Naive thymus-derived CD4-positive, alpha-beta T cell (primary cell): ENCODE data around the gene BAIAP2L2. TPM values are rescaled to one million over a fixed set of nuclear protein-coding genes. Genes with fewer than 3 reads are reported as not detected.
A peak's percentile ranks its signal among the peaks of the same experiment; 100 is the strongest.
"Not testable (repeated sequence)": the region's sequence is repeated elsewhere in the genome, so short reads cannot be mapped to it uniquely, and the experiment has no call there.

Experiments used
- ATAC-seq: fragments of 150-1000 bp; cut with Tn5 transposase; 2 replicates; pipeline ENCODE4 v1.10.0; 2021; ENCODE audit warnings: mild to moderate bottlenecking, moderate library complexity
- CTCF ChIA-PET: fragments of 350-600 bp; sonication (Branson Sonifier 250); formaldehyde crosslinking; loops from one replicate; lab custom pipeline; 2021; ENCODE audit warnings: antibody characterized with exemption; lab: Charles Lee
- POLR2A ChIA-PET: fragments of 350-600 bp; sonication (Branson Sonifier 250); formaldehyde crosslinking; loops from one replicate; lab custom pipeline; 2021; ENCODE audit warnings: antibody characterized with exemption, inconsistent platforms; lab: Charles Lee
- DNase-seq, 9 donors: peaks; one replicate each; pipeline versions ENCODE4 v3.0.0 to v3.0.0-alpha.2; 2020 to 2022; ENCODE audit warnings: mixed read lengths in 1 of 9
- H3K27ac ChIP-seq: one replicate; pipeline ENCODE4 v1.7.0; 2013; ENCODE audit warnings: mild to moderate bottlenecking, low read depth, low read length, moderate library complexity
- H3K27me3 ChIP-seq, 2 donors: one replicate each; pipeline ENCODE4 v1.7.0; 2013; ENCODE audit warnings: low read length in 2 of 2, mild to moderate bottlenecking in 2 of 2, moderate library complexity in 2 of 2; ENCODE audit not compliant: control insufficient read depth in 2 of 2, insufficient read depth in 2 of 2
- H3K36me3 ChIP-seq, 3 experiments: 1 replicate in 2 of 3; 2 replicates in 1 of 3; pipeline ENCODE4 v1.7.0; 2013; ENCODE audit warnings: low read length in 3 of 3, mild to moderate bottlenecking in 3 of 3, moderate library complexity in 1 of 3; ENCODE audit not compliant: insufficient read depth in 3 of 3, control insufficient read depth in 2 of 3
- H3K4me1 ChIP-seq, 2 donors: one replicate each; pipeline ENCODE4 v1.7.0; 2013; ENCODE audit warnings: low read length in 2 of 2, mild to moderate bottlenecking in 2 of 2, moderate library complexity in 1 of 2; ENCODE audit not compliant: control insufficient read depth in 2 of 2, insufficient read depth in 2 of 2
- H3K4me3 ChIP-seq: 2 replicates; pipeline ENCODE4 v1.7.0; 2013; ENCODE audit warnings: mild to moderate bottlenecking, low read length
- H3K9me3 ChIP-seq, 3 experiments: 1 replicate in 2 of 3; 2 replicates in 1 of 3; pipeline ENCODE4 v1.7.0; 2013; ENCODE audit warnings: low read length in 3 of 3; ENCODE audit not compliant: control insufficient read depth in 2 of 3
- H3K27ac Mint-ChIP-seq, 9 donors: one replicate each; pipeline ENCODE4 v1.8.0; 2020 to 2022; ENCODE audit warnings: mixed read lengths in 9 of 9, mild to moderate bottlenecking in 8 of 9, moderate library complexity in 5 of 9, inconsistent platforms in 2 of 9
- H3K27me3 Mint-ChIP-seq, 5 donors: one replicate each; pipeline ENCODE4 v1.8.0; 2021 to 2022; ENCODE audit warnings: mixed read lengths in 5 of 5, mild to moderate bottlenecking in 1 of 5
- H3K36me3 Mint-ChIP-seq, 5 donors: one replicate each; pipeline ENCODE4 v1.8.0; 2020 to 2022; ENCODE audit warnings: mixed read lengths in 5 of 5, mild to moderate bottlenecking in 3 of 5, inconsistent platforms in 1 of 5
- H3K4me1 Mint-ChIP-seq, 7 donors: one replicate each; pipeline ENCODE4 v1.8.0; 2020 to 2022; ENCODE audit warnings: mixed read lengths in 7 of 7, mild to moderate bottlenecking in 3 of 7, inconsistent platforms in 1 of 7
- H3K4me3 Mint-ChIP-seq, 10 donors: one replicate each; pipeline ENCODE4 v1.8.0; 2020 to 2022; ENCODE audit warnings: mild to moderate bottlenecking in 10 of 10, mixed read lengths in 10 of 10, moderate library complexity in 6 of 10, inconsistent platforms in 2 of 10
- H3K9me3 Mint-ChIP-seq, 11 donors: one replicate each; pipeline ENCODE4 v1.8.0; 2020 to 2022; ENCODE audit warnings: mixed read lengths in 11 of 11, mild to moderate bottlenecking in 4 of 11, inconsistent platforms in 1 of 11, moderate library complexity in 1 of 11
- intact Hi-C, 2 donors: fragments of 100-400 bp; cut with micrococcal nuclease; formaldehyde crosslinking; loops; one replicate each; pipeline ENCODE4 v1.15.1; 2023
- polyA plus RNA-seq, 2 donors: library from polyadenylated mRNA; unstranded; fragments of 300-500 nt; fragmentation: Illumina TruSeq; gene quantifications; one replicate each; pipeline ENCODE4 v1.2.3, GENCODE V29; 2021
- total RNA-seq, 6 experiments: library from RNA in 5 of 6; stranded (reverse) in 5 of 6; gene quantifications; 1 replicate in 5 of 6; 2 replicates in 1 of 6; pipeline ENCODE4 v1.2.3 and lab custom pipeline; 2021 to 2026

The BAIAP2L2 gene
- total and polyA plus RNA-seq, 7 experiments from 2014 or later: 0.46 to 3.9 (median 1.9) TPM; not detected in 2

DNA sequence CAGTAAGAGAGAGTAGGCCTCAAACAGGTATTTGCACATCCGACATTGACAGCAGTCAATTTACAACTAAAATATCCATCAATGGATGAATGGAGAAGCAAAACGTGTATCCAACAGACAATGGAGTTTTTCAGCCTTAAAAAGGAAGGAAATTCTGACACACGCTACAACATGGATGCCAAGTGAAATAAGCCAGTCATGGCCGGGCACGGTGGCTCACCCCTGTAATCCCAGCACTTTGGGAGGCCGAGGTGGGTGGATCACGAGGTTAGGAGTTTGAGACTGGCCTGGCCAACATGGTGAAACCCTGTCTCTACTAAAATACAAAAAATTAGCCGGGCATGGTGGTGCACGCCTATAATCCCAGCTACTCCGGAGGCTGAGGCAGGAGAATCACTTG is 7.1 kb upstream of the BAIAP2L2 start:
- H3K4me3 ChIP-seq, POLR2A ChIA-PET, H3K27me3 ChIP-seq, H3K27ac ChIP-seq, H3K9me3 Mint-ChIP-seq, H3K27me3 Mint-ChIP-seq, H3K4me1 ChIP-seq, H3K27ac Mint-ChIP-seq, H3K9me3 ChIP-seq, H3K4me3 Mint-ChIP-seq, ATAC-seq, H3K4me1 Mint-ChIP-seq, DNase-seq: not testable (repeated sequence)
- intact Hi-C loops: loop anchor here in 1 of 2 donors (10.0 kb wide), 1 partner anchor 87 kb away; the partner anchor contains the start of gene MAFF
- CTCF ChIA-PET: interaction anchor here (0.6 kb wide), 1 partner anchor 10 kb away, joined by 3 read pairs; no protein-coding TSS in a partner anchor
- H3K36me3 Mint-ChIP-seq: peaks cover 0 to 19% (median 4%) of the 10 kb centered on the region in 5 donors
- H3K36me3 ChIP-seq: peaks cover 0 to 21% (median 0%) of the 10 kb centered on the region in 3 experiments

- no peaks in the 10 kb centered on the region for H3K27me3 ChIP-seq
- peaks cover 0 to 19% (median 4%) of the 10 kb centered on the region in 5 donors for H3K36me3 Mint-ChIP-seq
- DNase-seq (no peak), ATAC-seq (no peak)
- H3K4me1 Mint-ChIP-seq: peaks cover 0 to 6% (median 4%) of the 10 kb centered on the region in 7 donors
- H3K4me3 ChIP-seq: no peak overlapping the region
- H3K27ac Mint-ChIP-seq: no peak overlapping the region
- no peaks in the 10 kb centered on the region for H3K4me1 ChIP-seq
- intact Hi-C loops: loop anchor here in 1 of 2 donors (10.0 kb wide), 1 partner anchor 89 kb away; the partner anchor contains the start of gene MAFF
- H3K27me3 Mint-ChIP-seq: no peaks in the 10 kb centered on the region
- ChIA-PET POLR2A (interaction anchor here (0.6 kb wide), 1 partner anchor 147 kb away, joined by 3 read pairs; no protein-coding TSS in a partner anchor), CTCF (interaction anchor here (0.8 to 0.9 kb wide), 2 partner anchors 9 to 66 kb away, joined by 3 read pairs; partner anchors contain the start of gene PLA2G6)
- H3K27ac ChIP-seq: no peak overlapping the region
- peaks cover 0 to 34% (median 0%) of the 10 kb centered on the region in 3 experiments for H3K36me3 ChIP-seq
- H3K9me3 ChIP-seq: no peaks in the 10 kb centered on the region
- no peak overlapping the region for H3K4me3 Mint-ChIP-seq
- H3K9me3 Mint-ChIP-seq: no peaks in the 10 kb centered on the region
Observed at GRCh38 chr22:38115423-38116205, 5.1 kb upstream of the BAIAP2L2 start.

- H3K27ac Mint-ChIP-seq: peak overlapping the region in 2 of 9 donors; percentile 57 to 81
- H3K36me3 Mint-ChIP-seq: peaks cover 0 to 19% (median 4%) of the 10 kb centered on the region in 5 donors
- DNase-seq (peak; percentile 42 to 83 (median 67)), ATAC-seq (peak; percentile 92)
- H3K27me3 Mint-ChIP-seq: no peaks in the 10 kb centered on the region
- Histone ChIP-seq H3K36me3 (peaks cover 0 to 34% (median 0%) of the 10 kb centered on the region in 3 experiments), H3K9me3 (no peaks in the 10 kb centered on the region), H3K4me1 (no peaks in the 10 kb centered on the region), H3K27me3 (no peaks in the 10 kb centered on the region), H3K4me3 (no peak overlapping the region), H3K27ac (no peak overlapping the region)
- CTCF ChIA-PET: interaction anchor here (0.9 to 1.5 kb wide), 5 partner anchors 14 to 115 kb away, joined by 3 to 6 read pairs (median 3); partner anchors contain the start of gene PLA2G6
- peaks cover 0 to 6% (median 4%) of the 10 kb centered on the region in 7 donors for H3K4me1 Mint-ChIP-seq
- POLR2A ChIA-PET: no interaction called here
- peaks cover 0 to 1% (median 0%) of the 10 kb centered on the region in 11 donors for H3K9me3 Mint-ChIP-seq
- intact Hi-C loops: loop anchor here (1.0 to 10.0 kb wide), 5 partner anchors 68 to 239 kb away; partner anchors contain the start of genes MAFF (in 1 of the 2) and PLA2G6 (in 1 of the 2)
- peak overlapping the region in 1 of 10 donors; percentile 41 for H3K4me3 Mint-ChIP-seq
Observed at GRCh38 chr22:38114484-38115398, 4.3 kb upstream of the BAIAP2L2 start.

- intact Hi-C loops: loop anchor here (5.0 to 10.0 kb wide), 3 partner anchors 70 to 240 kb away; partner anchors contain the start of genes MAFF (in 1 of the 2) and PLA2G6 (in 1 of the 2)
- CTCF ChIA-PET: interaction anchor here (0.7 to 1.0 kb wide), 3 partner anchors 12 to 668 kb away, joined by 3 to 6 read pairs (median 4); no protein-coding TSS in a partner anchor
- no peaks in the 10 kb centered on the region for H3K4me1 ChIP-seq
Observed at GRCh38 chr22:38112381-38112780, 1.9 kb upstream of the BAIAP2L2 start.

GRCh38 chr22:38111925-38112355 is 1.5 kb upstream of the BAIAP2L2 start:
- H3K27ac Mint-ChIP-seq: no peak overlapping the region
- DNase-seq (no peak), ATAC-seq (no peak)
- H3K9me3 Mint-ChIP-seq: peaks cover 0 to 2% (median 0%) of the 10 kb centered on the region in 11 donors
- ChIA-PET CTCF (interaction anchor here (0.7 to 1.0 kb wide), 2 partner anchors 12 to 669 kb away, joined by 3 to 4 read pairs; no protein-coding TSS in a partner anchor), POLR2A (no interaction called here)
- H3K27ac ChIP-seq: no peak overlapping the region
- no peak overlapping the region for H3K4me3 Mint-ChIP-seq
- H3K27me3 Mint-ChIP-seq: no peaks in the 10 kb centered on the region
- intact Hi-C loops: loop anchor here (5.0 to 10.0 kb wide), 3 partner anchors 70 to 240 kb away; partner anchors contain the start of genes MAFF (in 1 of the 2) and PLA2G6 (in 1 of the 2)
- no peaks in the 10 kb centered on the region for H3K27me3 ChIP-seq
- peaks cover 0 to 20% (median 4%) of the 10 kb centered on the region in 5 donors for H3K36me3 Mint-ChIP-seq
- H3K4me1 Mint-ChIP-seq: peaks cover 0 to 9% (median 4%) of the 10 kb centered on the region in 7 donors
- no peaks in the 10 kb centered on the region for H3K4me1 ChIP-seq
- no peak overlapping the region for H3K4me3 ChIP-seq
- peaks cover 0 to 27% (median 0%) of the 10 kb centered on the region in 3 experiments for H3K36me3 ChIP-seq
- no peaks in the 10 kb centered on the region for H3K9me3 ChIP-seq

More at GRCh38 chr22:38112381-38112780, 1.9 kb upstream of the BAIAP2L2 start:
- DNase-seq (no peak), ATAC-seq (no peak)
- H3K27ac ChIP-seq: no peak overlapping the region
- H3K36me3 ChIP-seq: peaks cover 0 to 27% (median 0%) of the 10 kb centered on the region in 3 experiments
- POLR2A ChIA-PET: no interaction called here
- Mint-ChIP-seq H3K36me3 (peaks cover 0 to 20% (median 4%) of the 10 kb centered on the region in 5 donors), H3K4me1 (peaks cover 0 to 9% (median 4%) of the 10 kb centered on the region in 7 donors), H3K4me3 (no peak overlapping the region), H3K27ac (no peak overlapping the region), H3K9me3 (peaks cover 0 to 2% (median 0%) of the 10 kb centered on the region in 11 donors), H3K27me3 (no peaks in the 10 kb centered on the region)
- H3K9me3 ChIP-seq: no peaks in the 10 kb centered on the region
- H3K27me3 ChIP-seq: no peaks in the 10 kb centered on the region
- no peak overlapping the region for H3K4me3 ChIP-seq
